Fibroblast of lung (primary cell): Measurements from ENCODE around the gene TRIM37. TPM values are rescaled to one million over a fixed set of nuclear protein-coding genes. Genes with fewer than 3 reads are reported as not detected.

ENCODE experiments used
- DNase-seq, 2 donors: peaks; one replicate each; pipeline versions ENCODE4 v3.0.0 to v3.0.0-alpha.2; 2010; ENCODE audit warnings: low read depth in 2 of 2
- H2AFZ ChIP-seq: 2 replicates; pipeline ENCODE4 v1.5.1; 2012; ENCODE audit warnings: low read length, control low read depth, inconsistent platforms
- H3K27ac ChIP-seq: 2 replicates; pipeline ENCODE4 v1.5.1; 2011; ENCODE audit warnings: low read length, control low read depth; ENCODE audit not compliant: insufficient read depth
- H3K27me3 ChIP-seq: 2 replicates; pipeline ENCODE4 v1.5.1; 2011; ENCODE audit warnings: mild to moderate bottlenecking, low read length; ENCODE audit not compliant: control insufficient read depth, insufficient read depth
- H3K36me3 ChIP-seq: 2 replicates; pipeline ENCODE4 v1.5.1; 2011; ENCODE audit warnings: low read length; ENCODE audit not compliant: control insufficient read depth, insufficient read depth
- H3K4me1 ChIP-seq: 2 replicates; pipeline ENCODE4 v1.5.1; 2011; ENCODE audit warnings: low read length; ENCODE audit not compliant: control insufficient read depth, insufficient read depth; ENCODE audit errors: extremely low read depth
- H3K4me2 ChIP-seq: 2 replicates; pipeline ENCODE4 v1.5.1; 2011; ENCODE audit warnings: low read length, control low read depth; ENCODE audit not compliant: insufficient read depth; ENCODE audit errors: extremely low read depth
- H3K4me3 ChIP-seq, 4 experiments: fragments of 200-600 bp in 1 of 4; sonication (generic) in 1 of 4; replicated peaks in 1 of 4; 2 replicates each; pipeline ENCODE4 v1.5.1; 2011 to 2016; ENCODE audit warnings: low read length in 4 of 4, low read depth in 3 of 4, mild to moderate bottlenecking in 3 of 4, control low read depth in 2 of 4, inconsistent platforms in 1 of 4, mixed read lengths in 1 of 4; ENCODE audit not compliant: insufficient read depth in 1 of 4; ENCODE audit errors: control extremely low read depth in 1 of 4
- H3K79me2 ChIP-seq: 2 replicates; pipeline ENCODE4 v1.5.1; 2012; ENCODE audit warnings: mild to moderate bottlenecking, low read length, inconsistent platforms; ENCODE audit not compliant: control insufficient read depth, insufficient read depth
- H3K9ac ChIP-seq: 2 replicates; pipeline ENCODE4 v1.5.1; 2011; ENCODE audit warnings: mild to moderate bottlenecking, low read length, control low read depth; ENCODE audit not compliant: insufficient read depth
- H3K9me3 ChIP-seq: 2 replicates; pipeline ENCODE4 v1.5.1; 2012; ENCODE audit warnings: low read depth, low read length; ENCODE audit not compliant: control insufficient read depth, insufficient read depth
- H4K20me1 ChIP-seq: 2 replicates; pipeline ENCODE4 v1.5.1; 2011; ENCODE audit warnings: low read length; ENCODE audit not compliant: control insufficient read depth, insufficient read depth; ENCODE audit errors: extremely low read depth
- CTCF ChIP-seq, 2 donors: IDR thresholded peaks in 1 of 2; conservative IDR thresholded peaks in 1 of 2; 1 replicate in 1 of 2; 2 replicates in 1 of 2; pipeline ENCODE4 v1.5.1; 2011 to 2012; ENCODE audit warnings: low read length in 2 of 2, control low read depth in 1 of 2, inconsistent platforms in 1 of 2, low read depth in 1 of 2, mild to moderate bottlenecking in 1 of 2
- EZH2 ChIP-seq: IDR thresholded peaks from 2 replicates; pipeline ENCODE4 v1.5.1; 2012; ENCODE audit warnings: low read length, control low read depth, mild to moderate bottlenecking; ENCODE audit errors: missing control alignments
- polyA plus RNA-seq, 2 donors: library from polyadenylated mRNA; depleted of rRNA in 1 of 2; stranded (reverse) in 1 of 2; unstranded in 1 of 2; fragments of >200 nt; gene quantifications; 2 replicates each; pipeline ENCODE4 v1.2.1, GENCODE V29; 2011 to 2012; ENCODE audit warnings: missing spikeins in 1 of 2
- total RNA-seq: library from RNA; depleted of rRNA; stranded (reverse); fragments of >200 nt; gene quantifications from 2 replicates; pipeline ENCODE4 v1.2.1, GENCODE V29; 2014

TRIM37 gene
- total and polyA plus RNA-seq, 2 donors (not counting 1 experiment from before 2014, with no cell fraction given): 29.3 to 55.3 TPM

DNA sequence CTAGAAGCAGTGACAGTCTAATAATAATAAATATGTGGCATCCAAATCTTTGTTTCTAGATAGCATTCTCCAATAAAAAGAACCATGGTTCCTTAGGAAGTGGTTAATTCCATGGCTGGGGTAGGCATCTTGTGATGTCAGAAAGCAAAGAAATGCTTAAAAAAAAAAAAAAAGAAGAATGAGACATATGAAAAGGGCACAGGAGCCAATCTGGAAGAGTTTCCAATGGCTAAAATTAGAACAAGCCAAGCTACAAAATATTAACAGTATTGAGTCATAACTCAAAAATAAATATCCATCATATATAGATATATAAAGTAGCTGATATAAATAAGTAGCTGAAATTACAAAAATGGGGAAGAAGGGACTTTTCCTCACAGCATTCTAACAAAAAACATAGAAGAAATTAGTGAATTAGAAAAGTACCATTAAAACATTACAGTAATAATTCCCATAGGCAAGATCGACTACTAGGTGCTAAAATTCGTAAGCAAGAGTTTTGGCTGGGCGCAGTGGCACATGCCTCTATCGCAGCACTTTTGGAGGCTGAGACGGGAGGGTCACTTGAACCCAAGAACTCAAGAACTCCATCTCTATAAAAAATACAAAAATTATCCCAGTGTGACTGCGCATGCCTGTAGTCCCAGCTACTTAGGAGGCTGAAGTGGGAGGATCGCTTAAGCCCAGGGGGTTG is 111.3 kb downstream of the TRIM37 start:
- TF ChIP-seq EZH2: no peak
- no peak for TF ChIP-seq CTCF (conservative IDR thresholded peaks at IDR 0.05 in 1 of 2, IDR thresholded peaks at IDR 0.05 in 1 of 2; ENCODE audit: low read depth in 1 of 2, low read length in 2 of 2)
- no peak overlapping the region for H3K4me3 ChIP-seq
- peaks cover 7% of the 10 kb centered on the region for H3K4me1 ChIP-seq
- DNase-seq: peak; percentile 45 to 48
- H3K27me3 ChIP-seq: no peaks in the 10 kb centered on the region
- no peaks in the 10 kb centered on the region for H3K36me3 ChIP-seq
- H3K4me2 ChIP-seq: no peak overlapping the region
- no peaks in the 10 kb centered on the region for H3K79me2 ChIP-seq
- no peak overlapping the region for H2AFZ ChIP-seq
- H4K20me1 ChIP-seq: no peaks in the 10 kb centered on the region
- no peaks in the 10 kb centered on the region for H3K9me3 ChIP-seq
- H3K9ac ChIP-seq: no peak overlapping the region
- no peak overlapping the region for H3K27ac ChIP-seq

DNA sequence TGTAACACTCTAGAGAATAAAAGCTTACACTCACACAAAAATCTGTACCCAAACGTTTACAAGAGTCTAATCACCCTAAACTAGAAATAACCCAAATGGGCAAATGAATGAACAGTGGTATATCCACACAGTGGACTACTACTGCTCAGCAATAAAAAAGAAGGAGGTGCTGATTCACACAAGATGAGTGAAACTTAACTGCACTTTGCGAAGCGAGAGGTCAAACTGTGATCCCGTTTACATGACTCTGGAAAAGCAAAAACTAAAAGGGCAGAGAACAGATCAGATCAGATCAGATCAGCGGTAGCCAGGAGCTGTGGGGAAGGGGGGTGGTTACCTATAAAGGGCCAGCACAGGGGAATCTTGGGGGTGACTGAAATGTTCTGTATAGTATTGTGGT is 113.4 kb downstream of the TRIM37 start:
- Histone ChIP-seq H3K4me3 (no peak overlapping the region), H4K20me1 (no peaks in the 10 kb centered on the region), H3K9me3 (no peaks in the 10 kb centered on the region), H3K9ac (no peak overlapping the region), H3K27ac (no peak overlapping the region), H3K27me3 (no peaks in the 10 kb centered on the region), H3K79me2 (no peaks in the 10 kb centered on the region), H3K4me2 (no peak overlapping the region), H3K36me3 (no peaks in the 10 kb centered on the region), H3K4me1 (peaks cover 7% of the 10 kb centered on the region), H2AFZ (no peak overlapping the region)
- peak in 1 of 2 donors; percentile 7 for DNase-seq
- no peak for TF ChIP-seq EZH2
- TF ChIP-seq CTCF (conservative IDR thresholded peaks at IDR 0.05 in 1 of 2, IDR thresholded peaks at IDR 0.05 in 1 of 2; ENCODE audit: low read depth in 1 of 2, low read length in 2 of 2): no peak

DNA sequence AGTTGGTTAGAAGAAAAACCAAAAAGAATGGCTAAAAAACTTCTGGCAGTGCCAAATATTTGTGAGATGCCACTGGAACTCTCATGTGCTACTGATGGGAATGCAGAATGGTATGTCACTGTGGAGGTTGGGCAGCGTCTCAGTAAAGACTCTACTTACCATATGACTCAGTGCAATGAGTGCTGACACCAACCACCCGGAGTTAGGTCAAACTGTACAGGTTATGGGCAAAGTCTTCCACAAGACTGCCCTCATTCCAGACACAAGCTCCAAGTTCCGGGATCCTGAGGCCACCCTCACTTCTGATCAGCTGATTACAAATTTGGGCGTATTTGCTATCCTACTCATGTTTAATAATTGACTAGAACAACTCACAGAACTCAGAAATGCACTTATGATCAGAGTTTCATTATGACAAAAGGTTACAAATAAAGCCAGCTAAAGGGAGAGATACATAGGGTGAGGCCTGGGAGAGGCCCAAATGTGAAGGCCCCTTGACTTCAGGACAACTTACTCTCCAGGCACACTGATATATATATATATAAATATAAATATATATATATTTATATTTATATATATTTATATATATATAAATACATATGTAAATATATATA is 114.9 kb downstream of the TRIM37 start:
- no peak overlapping the region for H2AFZ ChIP-seq
- H3K9ac ChIP-seq: no peak overlapping the region
- H3K4me2 ChIP-seq: no peak overlapping the region
- no peak for TF ChIP-seq EZH2
- TF ChIP-seq CTCF (conservative IDR thresholded peaks at IDR 0.05 in 1 of 2, IDR thresholded peaks at IDR 0.05 in 1 of 2; ENCODE audit: low read depth in 1 of 2, low read length in 2 of 2): no peak
- H4K20me1 ChIP-seq: no peaks in the 10 kb centered on the region
- H3K27ac ChIP-seq: no peak overlapping the region
- H3K9me3 ChIP-seq: no peaks in the 10 kb centered on the region
- H3K79me2 ChIP-seq: no peaks in the 10 kb centered on the region
- H3K36me3 ChIP-seq: no peaks in the 10 kb centered on the region
- peak; percentile 20 to 87 for DNase-seq
- no peaks in the 10 kb centered on the region for H3K27me3 ChIP-seq
- peaks cover 7% of the 10 kb centered on the region for H3K4me1 ChIP-seq
- H3K4me3 ChIP-seq: no peak overlapping the region
